Hepatic stellate cell (primary cell): ENCODE results near the gene CRYGC.
"Not testable (repeated sequence)": the region's sequence is repeated elsewhere in the genome, so short reads cannot be mapped to it uniquely, and the experiment has no call there.

Experiments used
- DNase-seq: peaks from one replicate; pipeline ENCODE4 v3.0.0; 2011; ENCODE audit warnings: low spot score

Gene CRYGC

GRCh38 chr2:208136716-208137094 lies 7.1 kb upstream of the CRYGC start:
- no peak for DNase-seq

- DNase-seq: no peak
Observed at GRCh38 chr2:208135794-208136715, 6.4 kb upstream of the CRYGC start.

- DNase-seq: no peak
Observed at GRCh38 chr2:208134928-208135586, 5.4 kb upstream of the CRYGC start.

GRCh38 chr2:208130712-208131110 lies 1.1 kb upstream of the CRYGC start:
- no peak for DNase-seq

GRCh38 chr2:208128136-208128535 lies 1.5 kb downstream of the CRYGC start:
- DNase-seq: no peak

GRCh38 chr2:208127090-208127489 lies 2.5 kb downstream of the CRYGC start:
- DNase-seq: no peak

GRCh38 chr2:208125251-208125650 lies 4.4 kb downstream of the CRYGC start:
- DNase-seq: no peak

- not testable (repeated sequence) for DNase-seq
Observed at GRCh38 chr2:208124013-208124715, 5.5 kb downstream of the CRYGC start, which contains the start of gene CRYGD. TSS of gene CRYGD (minus strand) at chr2:208124524. CDS start at chr2:208124473, 51 bp downstream.

- no peak for DNase-seq
Observed at GRCh38 chr2:208122248-208122647, 7.4 kb downstream of the CRYGC start.

GRCh38 chr2:208118918-208119317 lies 10.7 kb downstream of the CRYGC start:
- DNase-seq: no peak

GRCh38 chr2:208117390-208117789 lies 12.2 kb downstream of the CRYGC start:
- DNase-seq: not testable (repeated sequence)

- DNase-seq: no peak
Observed at GRCh38 chr2:208112969-208113368, 16.7 kb downstream of the CRYGC start.

- DNase-seq: not testable (repeated sequence)
Observed at GRCh38 chr2:208112273-208112745, 17.3 kb downstream of the CRYGC start.

GRCh38 chr2:208103616-208104015 lies 26.0 kb downstream of the CRYGC start:
- no peak for DNase-seq

- DNase-seq: peak; percentile 23
Observed at GRCh38 chr2:208101716-208102631, 27.7 kb downstream of the CRYGC start.

GRCh38 chr2:208099682-208100470 lies 29.8 kb downstream of the CRYGC start:
- no peak for DNase-seq

- DNase-seq: not testable (repeated sequence)
Observed at GRCh38 chr2:208098701-208099100, 30.9 kb downstream of the CRYGC start.

GRCh38 chr2:208098267-208098666 lies 31.4 kb downstream of the CRYGC start:
- DNase-seq: no peak

- no peak for DNase-seq
Observed at GRCh38 chr2:208097801-208098200, 31.8 kb downstream of the CRYGC start.

- DNase-seq: no peak
Observed at GRCh38 chr2:208097313-208097712, 32.3 kb downstream of the CRYGC start.
